H1 (cell line): Measurements from ENCODE around the gene GEMIN2. TPM values are rescaled to one million over a fixed set of nuclear protein-coding genes. Genes with fewer than 3 reads are reported as not detected.
"Not testable (repeated sequence)": the region's sequence is repeated elsewhere in the genome, so short reads cannot be mapped to it uniquely, and the experiment has no call there.

Experiments used
- CTCF ChIA-PET: fragments of 300-600 bp; sonication (Branson Sonifier 250); formaldehyde crosslinking; loops from one replicate; lab custom pipeline; 2021; ENCODE audit not compliant: partially characterized antibody; lab: Charles Lee
- POLR2A ChIA-PET: fragments of 300-600 bp; sonication (Branson Sonifier 250); formaldehyde crosslinking; loops from one replicate; lab custom pipeline; 2021; ENCODE audit warnings: inconsistent platforms; ENCODE audit not compliant: partially characterized antibody; lab: Charles Lee
- DNase-seq, 2 experiments: peaks; one replicate each; pipeline versions ENCODE4 v3.0.0 to v3.0.0-alpha.2; 2010 to 2022; ENCODE audit warnings: low spot score in 2 of 2, low read depth in 1 of 2, mixed read lengths in 1 of 2
- FAIRE-seq: peaks from 2 replicates; lab custom pipeline; 2011; peaks lifted over from hg19 to GRCh38; lab: Jason Lieb, UNC
- H2AFZ ChIP-seq: 2 replicates; pipeline ENCODE4 v1.8.1; 2012; ENCODE audit warnings: low read length, inconsistent platforms
- H2AK5ac ChIP-seq: 2 replicates; pipeline ENCODE4 v1.6.1; 2013; ENCODE audit warnings: low read depth, low read length
- H2BK120ac ChIP-seq: replicated peaks from 2 replicates; pipeline ENCODE3; 2013; ENCODE audit warnings: low read depth, low read length, inconsistent platforms
- H2BK12ac ChIP-seq: 2 replicates; pipeline ENCODE4 v1.6.1; 2013; ENCODE audit warnings: low read depth, low read length
- H2BK15ac ChIP-seq: 2 replicates; pipeline ENCODE4 v1.6.1; 2013; ENCODE audit warnings: low read length
- H2BK20ac ChIP-seq: 2 replicates; pipeline ENCODE4 v1.6.1; 2013; ENCODE audit warnings: low read length
- H2BK5ac ChIP-seq: 2 replicates; pipeline ENCODE4 v1.6.1; 2013; ENCODE audit warnings: low read depth, low read length
- H3K14ac ChIP-seq: 2 replicates; pipeline ENCODE4 v1.6.1; 2013; ENCODE audit warnings: inconsistent platforms; ENCODE audit not compliant: insufficient read length
- H3K18ac ChIP-seq: 2 replicates; pipeline ENCODE4 v1.6.1; 2013; ENCODE audit warnings: low read length; ENCODE audit errors: extremely low read depth
- H3K23ac ChIP-seq: 2 replicates; pipeline ENCODE4 v1.6.1; 2013; ENCODE audit warnings: inconsistent platforms; ENCODE audit not compliant: insufficient read length
- H3K23me2 ChIP-seq: 2 replicates; pipeline ENCODE4 v1.6.1; 2013; ENCODE audit warnings: low read depth, low read length
- H3K27ac ChIP-seq: 2 replicates; pipeline ENCODE4 v1.6.1; 2011; ENCODE audit warnings: low read depth, low read length, inconsistent platforms
- H3K27me3 ChIP-seq, 4 experiments: replicated peaks in 1 of 4; 1 replicate in 1 of 4; 2 replicates in 3 of 4; pipeline versions ENCODE4 v1.6.1 to v1.8.1; 2011 to 2013; ENCODE audit warnings: low read length in 3 of 4, mild to moderate bottlenecking in 3 of 4, inconsistent platforms in 2 of 4, mixed read lengths in 2 of 4, moderate library complexity in 1 of 4; ENCODE audit not compliant: control insufficient read depth in 3 of 4, insufficient read depth in 3 of 4; ENCODE audit errors: extremely low read depth in 1 of 4
- H3K36me3 ChIP-seq, 4 experiments: 2 replicates each; pipeline versions ENCODE4 v1.6.1 to v1.8.1; 2011 to 2013; ENCODE audit warnings: mild to moderate bottlenecking in 4 of 4, low read length in 3 of 4, moderate library complexity in 2 of 4, control low read depth in 1 of 4, inconsistent platforms in 1 of 4; ENCODE audit not compliant: insufficient read depth in 4 of 4, control insufficient read depth in 2 of 4
- H3K4ac ChIP-seq: replicated peaks from 2 replicates; pipeline ENCODE3; 2013; ENCODE audit warnings: low read length, low read depth, mixed read lengths, inconsistent platforms; ENCODE audit not compliant: insufficient read length
- H3K4me1 ChIP-seq, 4 experiments: replicated peaks in 1 of 4; 1 replicate in 1 of 4; 2 replicates in 3 of 4; pipeline versions ENCODE4 v1.6.1 to v1.8.1; 2011 to 2013; ENCODE audit warnings: low read length in 3 of 4, inconsistent platforms in 2 of 4, mixed read lengths in 1 of 4; ENCODE audit not compliant: insufficient read depth in 4 of 4, control insufficient read depth in 3 of 4
- H3K4me2 ChIP-seq, 2 experiments: 2 replicates each; pipeline versions ENCODE4 v1.6.1 to v1.8.1; 2011 to 2013; ENCODE audit warnings: low read depth in 2 of 2, low read length in 2 of 2, control low read depth in 1 of 2, inconsistent platforms in 1 of 2, mild to moderate bottlenecking in 1 of 2; ENCODE audit not compliant: insufficient read depth in 1 of 2
- H3K4me3 ChIP-seq, 4 experiments: fragments of 200-600, 300-600 bp in 1 of 4; sonication (generic), shearing (Covaris generic), sonication (Bioruptor Twin) in 1 of 4; 2 replicates each; pipeline versions ENCODE4 v1.5.1 to v1.8.1; 2011 to 2016; ENCODE audit warnings: low read length in 4 of 4, low read depth in 3 of 4, control low read depth in 2 of 4, inconsistent platforms in 2 of 4, mild to moderate bottlenecking in 2 of 4, mixed read lengths in 1 of 4, moderate library complexity in 1 of 4; ENCODE audit not compliant: insufficient read depth in 2 of 4; ENCODE audit errors: extremely low read depth in 1 of 4
- H3K56ac ChIP-seq: replicated peaks from 2 replicates; pipeline ENCODE3; 2013; ENCODE audit warnings: low read depth, mild to moderate bottlenecking, mixed read lengths, low read length, inconsistent platforms; ENCODE audit not compliant: insufficient read length
- H3K79me1 ChIP-seq: 2 replicates; pipeline ENCODE4 v1.6.1; 2013; ENCODE audit warnings: low read depth, low read length, control low read depth
- H3K79me2 ChIP-seq, 2 experiments: 2 replicates each; pipeline versions ENCODE4 v1.6.1 to v1.8.1; 2012 to 2013; ENCODE audit warnings: low read length in 2 of 2, mild to moderate bottlenecking in 2 of 2, inconsistent platforms in 1 of 2; ENCODE audit not compliant: insufficient read depth in 2 of 2, control insufficient read depth in 1 of 2
- H3K9ac ChIP-seq, 4 experiments: replicated peaks in 1 of 4; 1 replicate in 1 of 4; 2 replicates in 3 of 4; pipeline versions ENCODE4 v1.6.1 to v1.8.1; 2011 to 2013; ENCODE audit warnings: low read depth in 3 of 4, low read length in 3 of 4, control low read depth in 2 of 4, mild to moderate bottlenecking in 2 of 4, moderate library complexity in 2 of 4, inconsistent platforms in 1 of 4; ENCODE audit errors: extremely low read depth in 1 of 4
- H3K9me3 ChIP-seq, 2 experiments: 2 replicates each; pipeline versions ENCODE4 v1.6.1 to v1.8.1; 2012 to 2013; ENCODE audit warnings: mild to moderate bottlenecking in 2 of 2, moderate library complexity in 2 of 2, control low read depth in 1 of 2, inconsistent platforms in 1 of 2, low read depth in 1 of 2, low read length in 1 of 2, mixed read lengths in 1 of 2; ENCODE audit not compliant: insufficient read depth in 2 of 2
- H4K20me1 ChIP-seq, 2 experiments: replicated peaks in 1 of 2; 2 replicates each; pipeline versions ENCODE3 to v1.8.1; 2011 to 2013; ENCODE audit warnings: inconsistent platforms in 2 of 2, low read length in 2 of 2, mild to moderate bottlenecking in 1 of 2; ENCODE audit not compliant: insufficient read depth in 2 of 2, control insufficient read depth in 1 of 2
- H4K5ac ChIP-seq: 2 replicates; pipeline ENCODE4 v1.6.1; 2013; ENCODE audit warnings: low read length, low read depth, mixed read lengths, inconsistent platforms; ENCODE audit not compliant: insufficient read length
- H4K8ac ChIP-seq: 2 replicates; pipeline ENCODE4 v1.8.0; 2013; ENCODE audit warnings: mild to moderate bottlenecking, moderate library complexity, low read length, inconsistent platforms; ENCODE audit not compliant: insufficient read depth; ENCODE audit errors: extremely low read depth
- H4K91ac ChIP-seq: replicated peaks from 2 replicates; pipeline ENCODE3; 2013; ENCODE audit warnings: low read length, mixed read lengths, inconsistent platforms; ENCODE audit not compliant: insufficient read length
- WGBS, 2 experiments: shearing (Covaris generic) in 1 of 2; methylation state at CpG; one replicate each; pipeline versions ENCODE4 v1.1.6 to v1.1.7; 2013 to 2015; ENCODE audit warnings: low lambda C conversion rate in 2 of 2, mixed read lengths in 2 of 2, inconsistent platforms in 1 of 2, low coverage in 1 of 2, missing lambda C conversion rate in 1 of 2; ENCODE audit not compliant: insufficient replicate concordance in 2 of 2, insufficient coverage in 1 of 2, insufficient read length in 1 of 2; ENCODE audit errors: extremely low coverage in 1 of 2, missing lambda C conversion rate in 1 of 2; 5-methylcytosine and 5-hydroxymethylcytosine counted together
- polyA plus RNA-seq, 7 experiments: library from polyadenylated mRNA; depleted of rRNA in 3 of 7; stranded (reverse) in 5 of 7; unstranded in 2 of 7; fragments of >200 nt in 5 of 7; fragments of 200-250 nt in 2 of 7; gene quantifications; 1 replicate in 5 of 7; 2 replicates in 1 of 7; 4 replicates in 1 of 7; pipeline versions ENCODE4 v1.2.1 to v1.2.3, GENCODE V29; 2011 to 2013; ENCODE audit warnings: missing spikeins in 2 of 7, mixed read lengths in 2 of 7
- total RNA-seq: library from RNA; stranded (reverse); fragmentation: NEBNext Ultra II Directional; extraction: Animal tissue kit (Norgen Biotek cat#: 25700); gene quantifications from 2 replicates; pipeline ENCODE4 v1.2.1, GENCODE V29; 2021

GEMIN2 gene
- total and polyA plus RNA-seq, 2 of the 8 experiments (the other 6 are each of a cell fraction or from before 2014, with no cell fraction given): 29.1 to 30.8 TPM

GRCh38 chr14:39099215-39099614, 14.9 kb upstream of the GEMIN2 start:
- not testable (repeated sequence) for H4K8ac ChIP-seq, H3K9me3 ChIP-seq, H3K4me1 ChIP-seq, H3K56ac ChIP-seq, H2BK20ac ChIP-seq, H3K9ac ChIP-seq, H2BK15ac ChIP-seq, H2BK12ac ChIP-seq, H3K23ac ChIP-seq, H2AFZ ChIP-seq, H4K5ac ChIP-seq, DNase-seq, H3K27ac ChIP-seq, H2AK5ac ChIP-seq, H3K79me1 ChIP-seq, H2BK120ac ChIP-seq, H3K4me3 ChIP-seq, H4K20me1 ChIP-seq, H3K4me2 ChIP-seq, H3K23me2 ChIP-seq, H3K4ac ChIP-seq, FAIRE-seq, H2BK5ac ChIP-seq, H3K14ac ChIP-seq, H3K18ac ChIP-seq, H4K91ac ChIP-seq, H3K27me3 ChIP-seq
- H3K79me2 ChIP-seq: peaks cover 0 to 57% of the 10 kb centered on the region in 2 experiments; a peak in 3 of 4 replicates
- WGBS, 2 experiments: 97% methylated on average over 10 of the region's 10 CpGs; no CpG with 5 or more reads in 1 of the 2 experiments
- ChIA-PET POLR2A (interaction anchor here (0.9 to 2.9 kb wide), 3 partner anchors 14 to 81 kb away, joined by 4 to 7 read pairs (median 6); partner anchors contain the start of gene TRAPPC6B), CTCF (interaction anchor here (0.8 to 1.0 kb wide), 2 partner anchors 9 to 66 kb away, joined by 3 read pairs; no protein-coding TSS in a partner anchor)
- H3K36me3 ChIP-seq: peaks cover 3 to 16% (median 6%) of the 10 kb centered on the region in 4 experiments; a peak in 6 of 8 replicates
